Endothelial cell of umbilical vein (primary cell): ENCODE measurements around the gene IL1RL2. TPM values are rescaled to one million over a fixed set of nuclear protein-coding genes. Genes with fewer than 3 reads are reported as not detected.

Experiments used
- BruUV-seq: library from RNA; stranded (reverse); fragments of 400-500 nt; replicated peaks from 2 replicates; lab custom pipeline; 2021; lab: Mats Ljungman, UMichigan
- CTCF ChIA-PET: fragments of 300-600, 350-600 bp; sonication (Branson Sonifier 250); formaldehyde crosslinking; loops from one replicate; lab custom pipeline; 2021; ENCODE audit warnings: antibody characterized with exemption, inconsistent platforms; lab: Charles Lee
- POLR2A ChIA-PET: fragments of 300-600, 350-600 bp; sonication (Branson Sonifier 250); formaldehyde crosslinking; loops from one replicate; lab custom pipeline; 2021; ENCODE audit warnings: antibody characterized with exemption, inconsistent platforms; lab: Charles Lee
- DNase-seq: peaks from one replicate; pipeline ENCODE4 v3.0.0-alpha.2; 2011; ENCODE audit warnings: low read depth, low spot score
- FAIRE-seq: peaks from 2 replicates; lab custom pipeline; 2011; peaks lifted over from hg19 to GRCh38; lab: Jason Lieb, UNC
- H2AFZ ChIP-seq: 2 replicates; pipeline ENCODE4 v1.6.0; 2012; ENCODE audit warnings: low read depth, low read length, control low read depth, inconsistent platforms
- H3K27ac ChIP-seq: 2 replicates; pipeline ENCODE4 v1.5.1; 2011; ENCODE audit warnings: low read depth, mild to moderate bottlenecking, control low read depth, low read length, moderate library complexity; ENCODE audit not compliant: insufficient read depth
- H3K27me3 ChIP-seq, 2 experiments: 2 replicates each; pipeline versions ENCODE4 v1.6.0 to v1.6.1; 2011; ENCODE audit warnings: low read length in 2 of 2, mixed read lengths in 1 of 2; ENCODE audit not compliant: control insufficient read depth in 2 of 2, insufficient read depth in 2 of 2
- H3K36me3 ChIP-seq, 2 experiments: 2 replicates in 1 of 2; 3 replicates in 1 of 2; pipeline ENCODE4 v1.5.1; 2011; ENCODE audit warnings: low read length in 2 of 2, mild to moderate bottlenecking in 1 of 2, moderate library complexity in 1 of 2; ENCODE audit not compliant: control insufficient read depth in 2 of 2, insufficient read depth in 2 of 2; ENCODE audit errors: extremely low read depth in 1 of 2
- H3K4me1 ChIP-seq: 3 replicates; pipeline ENCODE4 v1.5.1; 2011; ENCODE audit warnings: mild to moderate bottlenecking, low read length; ENCODE audit not compliant: control insufficient read depth, insufficient read depth; ENCODE audit errors: extremely low read depth
- H3K4me2 ChIP-seq: 2 replicates; pipeline ENCODE4 v1.6.1; 2011; ENCODE audit warnings: low read length, control low read depth, mixed read lengths; ENCODE audit not compliant: insufficient read depth
- H3K4me3 ChIP-seq, 3 experiments: fragments of 200-600 bp in 1 of 3; sonication (generic), shearing (Covaris generic) in 1 of 3; replicated peaks in 1 of 3; 2 replicates each; pipeline ENCODE4 v1.5.1; 2011 to 2016; ENCODE audit warnings: control low read depth in 3 of 3, low read length in 3 of 3, mild to moderate bottlenecking in 2 of 3, inconsistent platforms in 1 of 3, low read depth in 1 of 3, moderate library complexity in 1 of 3; ENCODE audit not compliant: insufficient read depth in 1 of 3
- H3K79me2 ChIP-seq: 2 replicates; pipeline ENCODE4 v1.6.0; 2012; ENCODE audit warnings: low read length, inconsistent platforms; ENCODE audit not compliant: control insufficient read depth, insufficient read depth
- H3K9ac ChIP-seq: replicated peaks from 2 replicates; pipeline ENCODE3; 2011; ENCODE audit warnings: low read length, control low read depth; ENCODE audit not compliant: insufficient read depth; ENCODE audit errors: extremely low read depth
- H3K9me1 ChIP-seq: replicated peaks from 3 replicates; pipeline ENCODE4 v1.6.0; 2011; ENCODE audit warnings: mild to moderate bottlenecking, low read length; ENCODE audit not compliant: control insufficient read depth, insufficient read depth; ENCODE audit errors: extremely low read depth
- H3K9me3 ChIP-seq: replicated peaks from 2 replicates; pipeline ENCODE4 v1.5.1; 2012; ENCODE audit warnings: low read length, inconsistent platforms; ENCODE audit not compliant: control insufficient read depth, insufficient read depth
- H4K20me1 ChIP-seq: replicated peaks from 2 replicates; pipeline ENCODE3; 2011; ENCODE audit warnings: mild to moderate bottlenecking, low read length; ENCODE audit not compliant: control insufficient read depth, insufficient read depth; ENCODE audit errors: extremely low read depth
- EZH2 ChIP-seq: IDR thresholded peaks from 2 replicates; pipeline ENCODE4 v1.6.1; 2012; ENCODE audit warnings: borderline replicate concordance, low read depth, mild to moderate bottlenecking, moderate library complexity, low read length, inconsistent platforms; ENCODE audit not compliant: severe bottlenecking
- FOS ChIP-seq: IDR thresholded peaks from 2 replicates; pipeline ENCODE4 v1.6.1; 2011; ENCODE audit warnings: mild to moderate bottlenecking, low read length, moderate library complexity, borderline replicate concordance; ENCODE audit not compliant: insufficient read depth
- GATA2 ChIP-seq: IDR thresholded peaks from 2 replicates; pipeline ENCODE4 v1.7.0; 2011; ENCODE audit warnings: low read depth, mild to moderate bottlenecking, moderate library complexity, mixed read lengths, low read length; ENCODE audit not compliant: insufficient read length, insufficient read depth
- JUN ChIP-seq: IDR thresholded peaks from 2 replicates; pipeline ENCODE4 v1.6.1; 2011; ENCODE audit warnings: borderline replicate concordance, low read depth; ENCODE audit not compliant: insufficient read length, insufficient read depth
- MAX ChIP-seq: IDR thresholded peaks from 2 replicates; pipeline ENCODE4 v1.6.1; 2011; ENCODE audit not compliant: insufficient read depth, insufficient read length
- MYC ChIP-seq: IDR thresholded peaks from one replicate; pipeline ENCODE4 v1.6.1; 2011; ENCODE audit warnings: mild to moderate bottlenecking, low read depth, low read length
- POLR2A ChIP-seq: IDR thresholded peaks from 2 replicates; pipeline ENCODE4 v1.6.1; 2012; ENCODE audit warnings: low read depth, mild to moderate bottlenecking, control low read depth, low read length
- POLR2AphosphoS5 ChIP-seq: IDR thresholded peaks from 2 replicates; pipeline ENCODE4 v1.6.1; 2012; ENCODE audit warnings: low read depth, mild to moderate bottlenecking, control low read depth, low read length, moderate library complexity; ENCODE audit not compliant: insufficient read depth
- dilution Hi-C: fragments of 300-500 bp; cut with MboI; formaldehyde crosslinking; loops from one replicate; pipeline ENCODE4 v1.15.0; 2019; ENCODE audit warnings: low sequenced_read_pairs; ENCODE audit not compliant: extremely low pct_ligation_motif_present
- intact Hi-C: fragments of 100-400 bp; cut with micrococcal nuclease; formaldehyde crosslinking; loops from one replicate; pipeline ENCODE4 v1.10.0; 2022
- polyA plus RNA-seq, 4 experiments: library from polyadenylated mRNA; depleted of rRNA in 3 of 4; stranded (reverse) in 3 of 4; unstranded in 1 of 4; fragments of >200 nt; gene quantifications; 2 replicates each; pipeline versions ENCODE4 v1.2.1 to v1.2.3, GENCODE V29; 2011 to 2012; ENCODE audit warnings: missing spikeins in 1 of 4
- total RNA-seq: library from RNA; stranded (reverse); gene quantifications from 2 replicates; pipeline ENCODE4 v1.2.3, GENCODE V29; 2021
- TF ChIP-seq, protein P1 (sequence below), 2 donors: IDR thresholded peaks; 1 replicate in 1 of 2; 2 replicates in 1 of 2; pipeline ENCODE4 v1.5.1; 2011; ENCODE audit warnings: low read length in 2 of 2, mild to moderate bottlenecking in 2 of 2, moderate library complexity in 2 of 2, control low read depth in 1 of 2, inconsistent platforms in 1 of 2, low read depth in 1 of 2; ENCODE audit not compliant: insufficient read depth in 1 of 2; ENCODE audit errors: extremely low read depth in 1 of 2

Gene IL1RL2
- total and polyA plus RNA-seq, 2 donors (not counting 3 experiments of a cell fraction or from before 2014, with no cell fraction given) = 0.11 TPM; not detected in 1

DNA sequence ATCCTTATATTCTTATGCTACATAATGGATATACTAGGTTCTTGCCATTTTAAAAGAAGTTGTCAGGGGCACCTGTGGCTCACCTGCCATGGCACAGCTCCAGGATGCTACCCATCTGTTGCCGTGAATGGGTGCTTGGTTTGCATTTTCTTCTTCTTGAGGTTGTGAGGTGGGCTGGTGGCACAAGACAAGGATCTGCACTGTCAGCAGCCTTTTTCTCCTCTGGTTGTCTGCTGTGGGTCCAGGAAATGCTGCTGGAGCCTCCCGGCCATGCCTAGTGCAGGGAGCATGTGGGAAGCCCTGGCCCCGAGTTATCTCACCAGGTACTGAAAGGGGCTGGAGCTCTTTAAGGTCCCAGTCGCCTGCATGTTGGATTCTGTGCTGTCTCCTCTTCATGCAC lies 41.7 kb upstream of the IL1RL2 start:
- Histone ChIP-seq H3K27ac (no peak overlapping the region), H3K9me3 (peaks cover 4% of the 10 kb centered on the region), H3K79me2 (no peaks in the 10 kb centered on the region), H3K4me1 (peaks cover 18% of the 10 kb centered on the region), H4K20me1 (no peaks in the 10 kb centered on the region), H3K9ac (no peak overlapping the region), H2AFZ (no peak overlapping the region), H3K4me2 (no peak overlapping the region), H3K27me3 (no peaks in the 10 kb centered on the region), H3K4me3 (no peak overlapping the region), H3K36me3 (no peaks in the 10 kb centered on the region), H3K9me1 (no peaks in the 10 kb centered on the region)
- FAIRE-seq = no peak
- no peak for TF ChIP-seq GATA2
- TF ChIP-seq JUN = no peak
- dilution Hi-C loops (no loop called here), intact Hi-C loops (no loop called here)
- CTCF ChIA-PET = interaction anchor here (0.9 to 1.5 kb wide), 3 partner anchors 12 to 125 kb away, joined by 3 to 6 read pairs (median 4); no protein-coding TSS in a partner anchor
- no TSS peak for BruUV-seq
- DNase-seq = no peak
- POLR2A ChIA-PET = no interaction called here

DNA sequence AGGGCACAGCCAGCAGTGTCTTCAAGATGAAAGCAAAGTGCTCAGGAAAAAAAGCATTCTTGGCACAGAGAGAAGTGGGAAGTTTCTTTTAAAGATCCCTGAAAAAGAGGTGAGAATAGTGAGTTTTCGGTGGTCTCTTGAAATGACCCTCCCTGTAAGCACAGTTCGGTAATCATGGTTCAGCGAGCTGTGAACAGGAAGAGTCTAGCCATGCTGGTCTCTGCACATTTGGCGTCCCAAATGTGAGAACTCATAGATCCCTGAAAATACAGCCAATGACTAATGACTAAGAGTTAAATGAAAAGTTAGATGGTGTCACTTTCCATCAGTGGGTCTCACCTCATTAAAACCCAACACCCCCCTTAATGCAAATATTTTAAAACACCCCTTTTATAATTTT lies 40.9 kb upstream of the IL1RL2 start:
- intact Hi-C loops = no loop called here
- TF ChIP-seq, protein P1, sequence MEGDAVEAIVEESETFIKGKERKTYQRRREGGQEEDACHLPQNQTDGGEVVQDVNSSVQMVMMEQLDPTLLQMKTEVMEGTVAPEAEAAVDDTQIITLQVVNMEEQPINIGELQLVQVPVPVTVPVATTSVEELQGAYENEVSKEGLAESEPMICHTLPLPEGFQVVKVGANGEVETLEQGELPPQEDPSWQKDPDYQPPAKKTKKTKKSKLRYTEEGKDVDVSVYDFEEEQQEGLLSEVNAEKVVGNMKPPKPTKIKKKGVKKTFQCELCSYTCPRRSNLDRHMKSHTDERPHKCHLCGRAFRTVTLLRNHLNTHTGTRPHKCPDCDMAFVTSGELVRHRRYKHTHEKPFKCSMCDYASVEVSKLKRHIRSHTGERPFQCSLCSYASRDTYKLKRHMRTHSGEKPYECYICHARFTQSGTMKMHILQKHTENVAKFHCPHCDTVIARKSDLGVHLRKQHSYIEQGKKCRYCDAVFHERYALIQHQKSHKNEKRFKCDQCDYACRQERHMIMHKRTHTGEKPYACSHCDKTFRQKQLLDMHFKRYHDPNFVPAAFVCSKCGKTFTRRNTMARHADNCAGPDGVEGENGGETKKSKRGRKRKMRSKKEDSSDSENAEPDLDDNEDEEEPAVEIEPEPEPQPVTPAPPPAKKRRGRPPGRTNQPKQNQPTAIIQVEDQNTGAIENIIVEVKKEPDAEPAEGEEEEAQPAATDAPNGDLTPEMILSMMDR (IDR thresholded peaks at IDR 0.05; ENCODE audit: extremely low read depth in 1 of 2, insufficient read depth in 1 of 2, low read depth in 1 of 2, low read length in 2 of 2) = no peak
- TF ChIP-seq MAX (no peak), EZH2 (no peak), FOS (no peak), POLR2A (no peak), MYC (no peak), GATA2 (no peak), POLR2AphosphoS5 (no peak), JUN (no peak)
- ChIA-PET POLR2A (no interaction called here), CTCF (no interaction called here)
- no peaks in the 10 kb centered on the region for H3K9me1 ChIP-seq
- BruUV-seq = no TSS peak
- no peak overlapping the region for H3K4me3 ChIP-seq
- no peaks in the 10 kb centered on the region for H3K79me2 ChIP-seq
- DNase-seq (no peak), FAIRE-seq (no peak)
- no peaks in the 10 kb centered on the region for H3K27me3 ChIP-seq
- no peak overlapping the region for H3K27ac ChIP-seq
- peaks cover 4% of the 10 kb centered on the region for H3K9me3 ChIP-seq
- no peak overlapping the region for H3K9ac ChIP-seq
- no peak overlapping the region for H3K4me2 ChIP-seq
- no peaks in the 10 kb centered on the region for H3K36me3 ChIP-seq
- H3K4me1 ChIP-seq = peaks cover 22% of the 10 kb centered on the region
- H2AFZ ChIP-seq = no peak overlapping the region
- dilution Hi-C loops = no loop called here
- no peaks in the 10 kb centered on the region for H4K20me1 ChIP-seq
